HG03097 (cell line): ENCODE measurements around the gene MAP1LC3C.
"Not testable (repeated sequence)": the region's sequence is repeated elsewhere in the genome, so short reads cannot be mapped to it uniquely, and the experiment has no call there.

ENCODE experiments used
- ATAC-seq: cut with Tn5 transposase; IDR thresholded peaks from one replicate; pipeline ENCODE4 v1.9.1; 2021; ENCODE audit not compliant: unreplicated experiment, low FRiP score

The MAP1LC3C gene

DNA sequence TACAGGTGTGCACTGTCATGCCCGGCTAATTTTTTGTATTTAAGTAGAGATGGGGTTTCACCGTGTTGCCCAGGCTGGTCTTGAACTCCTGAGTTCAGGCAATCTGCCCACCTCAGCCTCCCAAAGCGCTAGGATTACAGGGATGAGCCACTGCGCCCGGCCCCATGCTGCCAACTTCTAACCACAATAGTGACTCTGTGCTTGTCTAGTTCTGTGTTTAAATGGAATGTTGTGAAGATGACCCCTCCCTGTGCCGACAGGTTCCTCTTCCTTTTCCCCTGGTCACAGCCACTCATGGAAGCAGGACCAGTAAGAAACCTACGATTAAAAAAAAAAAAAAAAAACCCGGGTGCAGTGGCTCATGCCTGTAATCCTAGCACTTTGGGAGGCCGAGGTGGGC, 4.7 kb downstream of the MAP1LC3C start:
- no peak for ATAC-seq

DNA sequence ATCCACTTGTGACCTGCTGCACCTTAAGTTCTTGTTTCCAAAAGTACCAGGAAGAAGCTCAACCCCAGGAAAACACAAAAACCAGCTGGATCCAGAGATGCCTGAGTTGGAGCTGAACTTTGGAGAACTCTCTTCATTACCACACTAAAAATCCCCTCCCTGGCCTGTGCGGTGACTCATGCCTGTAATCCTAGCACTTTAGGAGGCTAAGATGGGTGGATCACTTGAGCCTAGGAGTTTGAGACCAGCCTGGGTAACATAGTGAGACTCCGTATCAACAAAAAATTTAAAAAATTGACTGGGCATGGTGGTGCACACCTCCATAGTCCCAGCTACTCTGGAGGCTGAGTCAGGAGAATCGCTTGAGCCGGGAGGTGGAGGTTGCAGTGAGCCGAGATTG, 6.2 kb downstream of the MAP1LC3C start:
- ATAC-seq: no peak

DNA sequence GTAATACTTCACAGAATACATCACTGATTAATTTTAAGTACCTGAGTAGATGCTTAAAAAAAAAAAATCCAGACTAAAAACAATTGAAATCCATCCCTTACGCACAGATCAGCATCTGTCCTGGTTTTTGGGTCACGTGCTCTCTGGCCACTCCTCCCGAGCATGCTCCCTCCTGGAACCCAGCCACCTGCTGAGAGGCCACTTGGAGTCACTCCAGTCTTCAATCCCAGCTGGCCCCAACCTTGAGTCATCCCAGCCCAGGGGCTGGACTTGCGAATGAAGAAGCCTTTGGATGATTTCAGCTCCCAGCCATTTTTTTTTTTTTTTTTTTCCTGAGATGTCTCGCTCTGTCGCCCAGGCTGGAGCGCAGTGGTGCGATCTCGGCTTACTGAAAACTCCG, 8.9 kb downstream of the MAP1LC3C start:
- ATAC-seq: no peak

DNA sequence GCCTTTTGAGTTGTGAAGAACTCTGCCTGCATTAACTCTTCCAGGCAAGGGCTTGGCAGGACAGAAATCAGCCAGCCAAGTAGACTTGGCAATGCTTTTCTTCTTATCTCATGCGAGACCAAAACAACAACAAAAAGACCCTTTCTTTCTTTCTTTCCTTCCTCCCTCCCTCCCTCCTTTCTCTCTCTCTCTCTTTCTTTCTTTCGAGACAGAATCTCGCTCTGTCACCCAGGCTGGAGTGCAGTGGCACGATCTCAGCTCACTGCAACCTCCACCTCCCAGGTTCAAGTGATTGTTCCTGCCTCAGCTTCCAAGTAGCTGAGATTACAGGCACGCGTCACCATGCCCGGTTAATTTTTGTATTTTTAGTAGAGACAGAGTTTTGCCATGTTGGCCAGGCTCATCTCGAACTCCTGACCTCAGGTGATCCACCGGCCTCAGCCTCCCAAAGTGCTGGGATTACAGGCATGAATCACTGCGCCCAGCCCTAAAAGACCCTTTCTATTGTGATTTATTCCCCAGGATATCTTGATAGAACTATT, 10.4 kb downstream of the MAP1LC3C start:
- ATAC-seq: not testable (repeated sequence)

- no peak for ATAC-seq
Measured at GRCh38 chr1:241985787-241986186, 13.1 kb downstream of the MAP1LC3C start.

DNA sequence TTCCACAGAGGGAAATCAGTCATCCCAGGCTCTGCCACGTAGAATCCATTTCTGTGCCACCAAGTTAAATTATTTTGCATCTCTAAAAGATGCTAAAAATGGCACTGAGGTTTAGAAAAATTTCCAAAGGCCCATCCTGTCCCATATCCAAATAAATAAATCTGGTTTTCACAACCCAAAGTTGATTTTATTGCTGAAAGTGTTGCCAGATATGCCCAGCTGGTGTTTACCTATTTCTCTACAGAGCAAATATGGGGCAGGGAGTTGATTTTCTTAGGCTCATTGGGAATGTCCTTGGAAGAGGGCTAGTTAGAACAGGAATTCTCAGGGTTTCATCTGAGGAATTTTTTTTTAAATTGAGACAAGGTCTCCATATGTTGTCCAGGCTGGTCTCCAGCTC, 19.0 kb downstream of the MAP1LC3C start:
- ATAC-seq: no peak

- no peak for ATAC-seq
Measured at GRCh38 chr1:241979071-241979470, 19.8 kb downstream of the MAP1LC3C start.

DNA sequence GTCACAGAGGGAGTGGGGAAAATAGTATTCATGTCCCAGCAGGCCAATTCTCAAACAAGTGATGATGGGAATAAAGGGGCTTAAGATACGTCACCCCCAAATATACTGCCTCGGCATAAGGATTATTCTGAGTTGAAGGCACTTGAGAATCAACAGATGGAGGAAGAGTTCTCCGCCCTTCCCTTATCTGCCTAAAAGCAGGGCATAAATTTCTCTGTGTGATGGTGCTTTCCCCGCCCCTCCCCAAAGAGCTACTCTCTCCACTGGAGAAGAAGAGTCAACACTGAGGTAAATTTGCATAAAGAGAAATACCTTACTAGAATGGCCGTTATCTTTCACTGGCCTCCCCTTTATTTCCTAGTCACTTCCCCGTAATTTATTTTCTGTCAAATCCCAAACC, 22.7 kb downstream of the MAP1LC3C start:
- no peak for ATAC-seq

DNA sequence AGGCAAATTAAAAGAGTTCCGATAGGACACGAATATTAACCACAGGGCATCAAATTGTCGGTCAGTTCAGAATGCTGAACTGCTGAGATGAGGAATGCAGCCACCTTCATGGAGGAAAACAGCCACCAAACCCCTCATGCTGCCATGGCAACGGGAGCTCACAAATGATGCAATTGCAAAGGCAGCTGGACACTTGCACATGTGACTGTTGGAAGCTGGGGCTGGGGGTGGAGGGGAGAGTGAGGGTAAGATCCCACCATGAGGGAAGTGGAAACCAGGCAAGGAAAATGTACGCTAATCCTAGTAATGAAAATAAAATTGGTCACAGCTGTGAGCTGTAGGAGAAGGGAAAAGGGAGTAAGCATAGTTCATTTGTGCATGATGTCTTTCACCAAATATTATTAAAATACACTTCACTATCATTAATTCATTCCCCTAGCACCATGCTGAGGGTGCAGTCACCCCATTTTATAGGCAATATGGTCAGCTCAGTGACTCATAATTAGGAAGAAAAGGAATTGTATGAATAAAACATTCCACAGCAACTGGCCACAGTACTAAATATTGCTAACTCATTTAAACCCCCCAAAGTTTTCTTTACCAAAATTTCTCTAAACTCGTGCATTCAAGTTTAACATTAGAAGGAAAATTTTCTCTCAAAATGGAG, 26.1 kb downstream of the MAP1LC3C start:
- no peak for ATAC-seq

- no peak for ATAC-seq
Measured at GRCh38 chr1:241968611-241969010, 30.3 kb downstream of the MAP1LC3C start.

GRCh38 chr1:241964550-241965282, 34.2 kb downstream of the MAP1LC3C start:
- ATAC-seq: no peak

GRCh38 chr1:241963722-241964121, 35.2 kb downstream of the MAP1LC3C start:
- ATAC-seq: no peak

DNA sequence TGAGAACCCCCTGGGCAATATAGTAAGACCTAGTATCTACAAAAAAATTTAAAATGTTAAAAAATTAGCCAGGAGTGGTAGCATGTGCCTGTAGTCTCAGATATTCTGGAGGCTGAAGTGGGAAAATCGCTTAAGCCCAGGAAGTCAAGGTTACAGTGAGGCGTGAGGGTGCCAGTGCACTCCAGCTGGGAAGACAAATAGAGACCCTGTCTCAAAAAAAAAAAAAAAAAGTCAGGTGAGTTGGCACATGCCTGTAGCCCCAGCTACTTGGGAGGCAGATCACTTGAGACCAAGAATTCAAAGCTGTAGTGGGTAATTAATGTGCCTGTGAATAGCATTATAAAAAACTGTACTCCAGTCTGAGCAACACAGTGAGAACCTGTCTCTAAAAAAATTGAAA, 36.7 kb downstream of the MAP1LC3C start:
- ATAC-seq: no peak

GRCh38 chr1:241957692-241958494, 41.0 kb downstream of the MAP1LC3C start, which contains the start of gene BECN2:
BECN2 (plus strand) TSS chr1:241957767; CDS start chr1:241957767, 0 bp downstream.
- ATAC-seq: no peak

DNA sequence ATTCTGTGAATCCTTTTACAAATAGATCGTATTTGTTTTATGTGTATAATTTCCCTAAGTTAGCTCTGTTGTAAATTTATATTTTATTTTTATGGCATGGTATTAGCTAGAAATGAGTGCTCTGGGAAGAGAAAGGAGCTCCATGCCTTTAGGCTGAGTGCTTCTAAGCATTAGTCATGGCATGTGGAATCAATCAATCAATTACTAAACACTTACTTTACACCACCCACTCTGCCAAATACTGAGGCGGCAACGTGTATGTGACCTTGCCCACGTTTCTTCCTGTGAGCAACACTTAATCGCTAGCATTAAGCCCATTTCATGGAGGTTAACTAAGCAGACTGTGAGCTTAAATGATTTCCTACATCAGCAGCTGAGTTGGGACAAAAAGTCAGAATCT, 48.5 kb downstream of the MAP1LC3C start:
- ATAC-seq: no peak

DNA sequence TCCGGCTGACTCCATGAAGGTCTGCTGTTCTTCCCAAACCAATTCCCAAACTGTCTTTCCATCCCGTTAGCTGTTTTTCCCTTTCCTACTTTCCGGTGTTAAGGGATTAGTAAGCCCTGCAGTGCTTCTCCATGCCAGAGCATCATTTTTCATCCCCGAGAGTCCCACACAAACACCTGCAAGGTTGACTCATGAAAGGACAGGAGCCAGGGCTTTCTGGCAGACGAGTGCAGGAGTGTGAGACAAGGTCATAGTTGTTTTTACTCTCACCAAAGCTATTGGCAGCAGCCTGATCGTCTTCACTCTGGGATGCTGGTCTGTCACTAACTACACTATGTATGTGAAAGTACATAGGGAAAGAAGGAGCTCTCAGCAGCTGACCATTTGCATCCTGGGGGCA, 51.5 kb downstream of the MAP1LC3C start:
- ATAC-seq: no peak
